Breast epithelium (tissue), 3 donors: ENCODE measurements around the gene TMEM191C.
"Not testable (repeated sequence)": the region's sequence is repeated elsewhere in the genome, so short reads cannot be mapped to it uniquely, and the experiment has no call there.

ENCODE experiments used
- POLR2A ChIP-seq: fragments of 450-650 bp; IDR thresholded peaks from one replicate; pipeline ENCODE4 v1.6.1; 2016; ENCODE audit warnings: antibody characterized with exemption, mild to moderate bottlenecking, moderate library complexity
- TF ChIP-seq, protein P1 (sequence below), 3 donors: fragments of 450-650 bp; IDR thresholded peaks; one replicate each; pipeline ENCODE4 v1.5.1; 2016 to 2017; ENCODE audit warnings: antibody characterized with exemption in 3 of 3, mild to moderate bottlenecking in 3 of 3, moderate library complexity in 3 of 3

DNA sequence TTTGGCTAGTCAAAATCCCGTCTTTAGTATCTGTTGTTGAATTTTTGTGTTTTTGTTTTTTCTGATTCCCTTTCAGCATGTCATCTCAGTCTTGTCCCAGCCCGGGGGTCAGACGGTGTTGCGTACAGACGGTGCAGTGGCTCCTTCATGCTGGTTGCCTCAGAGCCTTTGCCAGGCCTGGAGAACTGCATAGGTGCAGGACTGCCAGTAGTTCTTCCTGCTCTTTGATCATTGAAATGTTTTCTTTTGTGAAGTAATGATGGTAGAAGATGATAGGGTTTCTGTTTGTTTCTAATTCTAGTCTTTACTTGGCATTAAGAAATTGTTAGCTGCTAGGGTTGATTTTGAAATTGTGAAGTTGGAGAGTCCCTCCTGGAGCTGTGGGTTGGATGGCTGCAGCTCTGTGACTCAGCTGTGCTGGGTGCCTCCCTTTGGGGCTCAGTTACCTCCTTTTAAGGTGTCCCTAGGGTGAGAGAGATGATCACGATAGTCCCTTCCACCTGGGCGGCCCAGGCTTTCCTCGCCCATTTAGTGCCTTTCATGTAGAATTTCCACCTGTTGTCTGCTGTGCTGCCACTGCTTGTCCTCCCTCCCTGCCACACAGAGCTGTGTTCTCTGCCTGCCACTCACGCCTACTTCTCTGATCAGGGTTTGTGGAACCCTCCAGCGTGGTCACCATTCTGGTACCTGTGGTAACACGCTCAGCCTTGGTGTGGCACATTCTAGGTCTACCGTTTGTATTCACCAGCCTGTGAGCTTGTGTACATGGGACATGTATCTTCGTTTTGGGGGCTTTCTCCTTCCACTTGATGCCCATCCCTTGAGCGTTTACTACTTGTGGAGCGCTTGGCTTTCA lies 32.6 kb upstream of the TMEM191C start:
- not testable (repeated sequence) for TF ChIP-seq POLR2A
- TF ChIP-seq, protein P1, sequence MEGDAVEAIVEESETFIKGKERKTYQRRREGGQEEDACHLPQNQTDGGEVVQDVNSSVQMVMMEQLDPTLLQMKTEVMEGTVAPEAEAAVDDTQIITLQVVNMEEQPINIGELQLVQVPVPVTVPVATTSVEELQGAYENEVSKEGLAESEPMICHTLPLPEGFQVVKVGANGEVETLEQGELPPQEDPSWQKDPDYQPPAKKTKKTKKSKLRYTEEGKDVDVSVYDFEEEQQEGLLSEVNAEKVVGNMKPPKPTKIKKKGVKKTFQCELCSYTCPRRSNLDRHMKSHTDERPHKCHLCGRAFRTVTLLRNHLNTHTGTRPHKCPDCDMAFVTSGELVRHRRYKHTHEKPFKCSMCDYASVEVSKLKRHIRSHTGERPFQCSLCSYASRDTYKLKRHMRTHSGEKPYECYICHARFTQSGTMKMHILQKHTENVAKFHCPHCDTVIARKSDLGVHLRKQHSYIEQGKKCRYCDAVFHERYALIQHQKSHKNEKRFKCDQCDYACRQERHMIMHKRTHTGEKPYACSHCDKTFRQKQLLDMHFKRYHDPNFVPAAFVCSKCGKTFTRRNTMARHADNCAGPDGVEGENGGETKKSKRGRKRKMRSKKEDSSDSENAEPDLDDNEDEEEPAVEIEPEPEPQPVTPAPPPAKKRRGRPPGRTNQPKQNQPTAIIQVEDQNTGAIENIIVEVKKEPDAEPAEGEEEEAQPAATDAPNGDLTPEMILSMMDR (IDR thresholded peaks at IDR 0.05) = not testable (repeated sequence)
